ENCODE results near the gene AMOTL1.
"Not testable (repeated sequence)": the region's sequence is repeated elsewhere in the genome, so short reads cannot be mapped to it uniquely, and the experiment has no call there.

Gene AMOTL1

GRCh38 chr11:94884376-94884775 lies 116.2 kb downstream of the AMOTL1 start:
- DNase-seq, result no peak

GRCh38 chr11:94885133-94885532 lies 117.0 kb downstream of the AMOTL1 start:
- DNase-seq, result no peak

GRCh38 chr11:94885581-94885980 lies 117.4 kb downstream of the AMOTL1 start:
- DNase-seq, result no peak

- DNase-seq, result no peak
Observed at GRCh38 chr11:94888204-94888603, 120.0 kb downstream of the AMOTL1 start.

- DNase-seq, result no peak
Observed at GRCh38 chr11:94895451-94895850, 127.3 kb downstream of the AMOTL1 start.

- no peak for DNase-seq
Observed at GRCh38 chr11:94895971-94896370, 127.8 kb downstream of the AMOTL1 start.

GRCh38 chr11:94897330-94897768 lies 129.2 kb downstream of the AMOTL1 start:
- DNase-seq, result peak; percentile 58

- no peak for DNase-seq
Observed at GRCh38 chr11:94907226-94907625, 139.1 kb downstream of the AMOTL1 start.

GRCh38 chr11:94909371-94909820 lies 141.2 kb downstream of the AMOTL1 start:
- DNase-seq, result no peak

GRCh38 chr11:94910270-94910669 lies 142.1 kb downstream of the AMOTL1 start:
- no peak for DNase-seq

- DNase-seq, result no peak
Observed at GRCh38 chr11:94910779-94911178, 142.6 kb downstream of the AMOTL1 start.

- no peak for DNase-seq
Observed at GRCh38 chr11:94912806-94913205, 144.7 kb downstream of the AMOTL1 start.

- DNase-seq, result not testable (repeated sequence)
Observed at GRCh38 chr11:94913718-94914394, 145.7 kb downstream of the AMOTL1 start.

- DNase-seq, result no peak
Observed at GRCh38 chr11:94920311-94920710, 152.2 kb downstream of the AMOTL1 start.

GRCh38 chr11:94922321-94923003 lies 154.3 kb downstream of the AMOTL1 start:
- no peak for DNase-seq

GRCh38 chr11:94923004-94923334 lies 154.8 kb downstream of the AMOTL1 start:
- no peak for DNase-seq

- no peak for DNase-seq
Observed at GRCh38 chr11:94924171-94924572, 156.0 kb downstream of the AMOTL1 start.

- no peak for DNase-seq
Observed at GRCh38 chr11:94924612-94925011, 156.5 kb downstream of the AMOTL1 start.

GRCh38 chr11:94925422-94926270 lies 157.5 kb downstream of the AMOTL1 start:
- DNase-seq, result no peak

GRCh38 chr11:94926271-94926625 lies 158.1 kb downstream of the AMOTL1 start:
- DNase-seq, result no peak
